HPDE6-E6E7 (cell line): Measurements from ENCODE around the gene KLHDC3.

Experiments used
- DNase-seq: peaks from one replicate; pipeline ENCODE4 v3.0.0; 2011; ENCODE audit warnings: missing footprints; ENCODE audit errors: extremely low spot score

The KLHDC3 gene, protein sequence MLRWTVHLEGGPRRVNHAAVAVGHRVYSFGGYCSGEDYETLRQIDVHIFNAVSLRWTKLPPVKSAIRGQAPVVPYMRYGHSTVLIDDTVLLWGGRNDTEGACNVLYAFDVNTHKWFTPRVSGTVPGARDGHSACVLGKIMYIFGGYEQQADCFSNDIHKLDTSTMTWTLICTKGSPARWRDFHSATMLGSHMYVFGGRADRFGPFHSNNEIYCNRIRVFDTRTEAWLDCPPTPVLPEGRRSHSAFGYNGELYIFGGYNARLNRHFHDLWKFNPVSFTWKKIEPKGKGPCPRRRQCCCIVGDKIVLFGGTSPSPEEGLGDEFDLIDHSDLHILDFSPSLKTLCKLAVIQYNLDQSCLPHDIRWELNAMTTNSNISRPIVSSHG

GRCh38 chr6:43013843-43014433, at the start of gene KLHDC3, which contains the start of gene MEA1:
KLHDC3 (plus strand) TSS chr6:43014249; CDS start chr6:43017193, 2,944 bp downstream.
MEA1 (minus strand) TSS chr6:43013946; CDS start chr6:43013813, 133 bp downstream.
- peak; percentile 100 for DNase-seq

DNA sequence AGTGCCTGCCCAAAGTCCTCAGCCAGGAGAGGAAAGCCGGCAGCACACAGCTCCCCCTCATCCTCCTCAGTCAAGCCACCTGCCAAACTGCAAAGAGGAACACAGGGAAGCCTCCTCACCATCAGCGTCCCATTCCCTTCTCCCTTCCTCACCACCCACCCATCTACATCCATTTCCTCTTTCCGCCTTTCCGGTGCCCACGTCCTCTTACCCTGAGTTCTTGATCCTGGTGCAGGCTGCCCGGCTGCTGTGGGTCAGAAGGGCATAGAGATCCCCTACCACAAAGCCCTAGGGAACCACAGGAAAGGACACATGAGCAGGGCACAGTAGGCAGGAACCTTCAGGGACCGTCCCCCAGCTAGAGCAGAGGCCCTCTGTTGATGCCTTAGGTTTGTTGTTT, 47.5 kb upstream of the KLHDC3 start:
- DNase-seq, result no peak

GRCh38 chr6:42967228-42967627, 46.8 kb upstream of the KLHDC3 start:
- DNase-seq, result no peak

- DNase-seq, result no peak
These were observed 45.8 kb upstream of the KLHDC3 start for GRCh38 chr6:42968126-42968701.

- DNase-seq, result no peak
These were observed 45.3 kb upstream of the KLHDC3 start for GRCh38 chr6:42968783-42969182.

DNA sequence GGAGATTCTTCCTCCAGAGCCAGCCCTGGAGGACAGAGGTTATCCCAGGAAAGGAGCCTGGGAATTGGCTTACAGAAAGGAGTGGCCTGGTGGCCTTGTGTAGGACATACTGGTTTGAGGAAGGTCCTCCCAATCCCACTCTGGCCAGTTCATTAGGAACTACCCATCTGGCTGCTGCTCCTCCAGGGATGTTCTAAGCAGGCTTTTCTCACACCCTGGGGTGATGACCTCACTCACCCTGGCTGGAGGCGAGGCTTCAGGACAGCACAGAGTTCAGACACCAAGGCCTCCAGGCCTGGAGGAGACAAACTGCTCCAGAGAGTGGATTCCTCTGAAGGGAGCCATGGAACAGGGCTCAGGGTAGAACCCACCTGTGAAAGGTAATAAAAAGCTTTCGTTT, 44.6 kb upstream of the KLHDC3 start:
- DNase-seq, result no peak

DNA sequence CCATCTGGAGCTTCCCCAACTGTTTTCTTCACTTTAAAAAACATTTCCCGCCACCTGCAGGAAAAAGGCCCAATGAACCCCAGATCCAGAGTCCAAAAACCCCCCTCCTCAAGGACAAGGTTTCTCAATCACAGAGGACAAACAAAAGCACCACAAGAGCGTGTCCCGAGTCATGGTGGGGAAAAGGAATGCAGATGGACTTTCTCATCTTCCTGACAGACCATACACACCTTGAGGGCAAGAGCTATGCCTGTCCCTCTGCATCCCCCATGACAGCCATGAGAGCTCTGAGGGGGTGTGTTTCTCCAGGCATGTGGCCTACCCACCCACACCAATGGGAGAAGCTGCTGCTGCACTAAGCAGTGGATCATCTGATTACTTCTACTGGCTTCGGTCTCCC, 44.1 kb upstream of the KLHDC3 start:
- no peak for DNase-seq

- no peak for DNase-seq
These were observed 43.0 kb upstream of the KLHDC3 start for GRCh38 chr6:42970871-42971612.

GRCh38 chr6:42971746-42972327, 42.2 kb upstream of the KLHDC3 start:
- DNase-seq, result no peak

GRCh38 chr6:42973926-42974325, 40.1 kb upstream of the KLHDC3 start:
- no peak for DNase-seq

GRCh38 chr6:42974919-42975505, 39.0 kb upstream of the KLHDC3 start:
- no peak for DNase-seq

DNA sequence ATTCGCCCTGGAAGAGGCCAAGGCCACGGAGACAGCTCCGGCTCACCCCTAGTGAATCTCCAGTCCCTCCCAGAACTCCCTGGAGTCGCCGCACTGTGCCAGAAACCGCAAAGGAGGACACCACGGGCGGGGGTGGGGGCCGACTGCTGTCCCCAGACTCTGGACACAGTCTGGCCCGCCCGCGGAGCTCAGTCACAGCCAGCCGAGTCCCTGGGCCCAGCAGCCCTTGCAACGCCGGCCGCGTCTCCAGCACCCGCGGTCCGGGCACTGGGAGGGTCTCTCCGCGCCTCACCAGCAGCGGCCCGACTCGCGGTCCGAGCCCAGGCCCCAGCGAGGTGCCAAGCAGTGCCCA, 35.6 kb upstream of the KLHDC3 start:
- DNase-seq, result no peak

DNA sequence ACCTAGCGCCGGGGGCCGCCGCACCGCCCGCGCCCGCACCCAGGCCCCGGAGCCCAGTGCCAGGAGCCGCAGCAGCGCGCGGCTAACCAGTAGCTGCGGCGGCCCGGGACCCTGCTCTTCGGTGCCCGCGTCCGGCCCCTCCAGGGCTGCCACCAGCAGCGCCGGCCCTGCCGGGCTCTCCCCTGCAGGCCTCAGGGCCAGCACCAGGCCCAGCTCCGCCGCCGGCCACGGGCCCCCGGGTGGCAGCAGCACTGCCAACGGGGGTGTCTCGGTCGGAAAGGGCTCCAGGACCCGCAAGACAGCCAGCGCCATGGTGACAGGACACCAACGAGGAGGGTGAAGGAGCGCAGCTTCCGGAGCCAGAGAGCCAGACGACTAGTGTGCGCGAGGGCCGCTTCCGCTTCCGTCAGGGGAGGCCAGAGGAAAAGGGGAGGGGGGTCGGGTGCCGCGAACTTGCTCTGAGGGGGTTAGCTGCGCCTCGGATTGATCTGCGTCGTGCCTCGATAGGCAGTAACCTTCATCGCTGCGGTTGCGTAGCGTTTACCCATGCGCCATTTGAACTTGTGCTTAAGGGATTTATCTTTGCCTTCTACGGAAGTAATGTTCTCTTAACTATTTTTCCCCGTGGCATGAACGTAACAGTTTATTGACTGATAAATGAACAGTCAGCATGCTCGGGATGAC, 35.1 kb upstream of the KLHDC3 start, which contains the start of gene PEX6:
Gene PEX6, minus strand, starts transcription at position 343 of the 684 bp plus-strand sequence. Its CDS starts 31 bp downstream, at position 312.
- DNase-seq, result peak; percentile 82

DNA sequence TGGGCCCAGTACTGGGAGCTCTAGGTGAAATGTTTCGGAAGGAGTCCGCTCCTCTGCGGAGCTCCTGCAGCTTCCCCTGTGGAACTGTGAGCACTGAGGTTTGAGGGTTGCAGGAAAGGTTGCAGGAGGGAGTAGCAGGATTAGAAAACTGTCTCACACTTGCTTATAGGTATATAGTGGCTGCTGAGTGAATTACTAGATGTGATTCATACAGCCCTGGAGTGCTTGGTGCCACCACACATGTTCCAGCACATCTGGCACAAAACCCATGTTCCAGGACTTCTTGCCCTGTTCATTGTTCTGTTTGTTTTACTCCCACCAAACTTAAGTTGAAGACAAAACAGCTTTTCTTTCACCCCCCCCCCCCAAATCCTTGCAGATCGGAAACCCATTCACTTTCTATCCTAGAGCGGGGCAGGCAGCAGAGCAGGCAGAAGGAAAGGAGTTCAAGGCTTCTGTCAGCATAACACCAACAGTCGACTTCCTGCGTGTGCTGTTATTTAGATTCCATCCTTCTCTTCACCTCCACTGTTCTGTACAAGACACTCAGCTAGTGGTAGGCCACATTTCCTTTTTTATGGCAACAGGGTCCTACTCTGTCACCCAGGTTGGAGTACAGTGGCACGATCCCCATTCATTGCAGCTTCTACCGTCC, 34.4 kb upstream of the KLHDC3 start:
- peak; percentile 81 for DNase-seq

- no peak for DNase-seq
These were observed 32.2 kb upstream of the KLHDC3 start for GRCh38 chr6:42981836-42982235.

DNA sequence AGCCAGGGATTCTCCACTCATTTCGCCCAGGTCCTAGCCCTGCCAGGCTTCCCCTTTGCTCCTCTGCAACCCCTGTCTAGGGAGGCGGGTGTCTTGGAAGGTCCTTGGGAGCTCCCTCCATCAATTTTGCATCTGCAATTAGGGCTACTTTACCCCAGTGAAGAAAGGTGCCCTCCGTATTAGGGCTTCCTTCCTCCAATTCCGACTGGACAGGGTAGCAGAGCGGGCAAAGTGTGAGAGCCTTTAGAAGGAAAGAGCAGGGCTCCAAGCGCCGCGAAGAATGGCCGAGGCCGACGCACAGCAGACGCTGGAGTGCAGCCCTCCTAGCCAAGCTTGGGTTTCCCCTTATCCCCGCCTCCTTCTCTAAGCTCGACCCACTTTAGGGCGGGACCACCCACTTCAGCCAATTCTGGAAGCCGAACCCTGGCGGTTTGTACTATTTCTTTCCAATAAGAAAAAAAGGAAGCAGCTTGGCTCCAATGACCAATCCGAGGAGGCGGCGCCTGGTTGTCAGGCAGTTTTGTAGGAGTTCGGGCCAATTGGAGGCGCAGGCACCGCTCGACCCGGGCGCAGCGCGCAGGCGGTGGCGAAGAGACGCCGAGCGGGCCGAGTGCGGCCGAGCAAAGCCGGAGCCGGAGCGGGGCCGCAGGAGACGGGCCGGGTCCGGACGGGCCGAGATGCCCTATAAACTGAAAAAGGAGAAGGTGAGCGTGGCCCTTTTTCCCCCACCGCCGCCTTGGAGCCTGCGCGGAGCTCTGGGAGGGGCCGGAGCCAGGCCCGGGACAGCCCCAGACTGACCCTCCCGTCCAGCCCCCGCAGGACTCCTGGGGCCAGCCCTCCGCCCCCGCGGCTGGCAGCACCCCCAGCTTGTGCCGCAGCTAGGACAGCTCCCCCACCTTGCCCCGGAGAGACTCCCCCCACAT, 29.8 kb upstream of the KLHDC3 start, which contains the start of gene PPP2R5D:
Gene PPP2R5D, plus strand, starts transcription at position 570 of the 923 bp plus-strand sequence. Its CDS starts 108 bp downstream, at position 678.
- peak; percentile 98 for DNase-seq

DNA sequence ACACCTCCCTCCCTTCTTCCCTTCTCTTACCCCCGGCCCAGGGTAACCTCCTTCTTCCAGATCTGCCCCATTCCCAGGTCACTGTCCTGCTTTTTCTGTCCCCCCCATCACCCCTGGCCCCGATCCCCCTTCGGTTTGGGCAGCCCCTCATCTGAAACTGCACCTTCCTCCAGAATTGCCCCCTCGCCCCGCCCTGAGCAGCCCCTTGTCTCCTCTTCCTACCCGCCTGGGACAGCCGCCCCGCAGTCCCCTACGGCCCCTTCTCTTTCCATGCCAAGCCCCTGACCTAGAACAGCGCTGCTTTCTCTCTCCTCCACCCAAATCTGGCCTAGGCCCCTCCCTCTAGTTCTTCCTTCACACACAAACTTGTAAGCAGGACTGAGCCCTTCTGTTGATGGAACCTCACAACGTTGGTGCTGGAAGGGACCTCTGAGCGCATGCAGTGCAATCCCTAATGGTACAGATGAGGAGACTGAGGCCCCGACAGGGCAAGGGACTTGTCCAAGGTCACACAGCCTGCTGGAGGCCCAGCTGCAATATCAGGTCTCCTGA, 29.0 kb upstream of the KLHDC3 start:
- DNase-seq, result no peak

DNA sequence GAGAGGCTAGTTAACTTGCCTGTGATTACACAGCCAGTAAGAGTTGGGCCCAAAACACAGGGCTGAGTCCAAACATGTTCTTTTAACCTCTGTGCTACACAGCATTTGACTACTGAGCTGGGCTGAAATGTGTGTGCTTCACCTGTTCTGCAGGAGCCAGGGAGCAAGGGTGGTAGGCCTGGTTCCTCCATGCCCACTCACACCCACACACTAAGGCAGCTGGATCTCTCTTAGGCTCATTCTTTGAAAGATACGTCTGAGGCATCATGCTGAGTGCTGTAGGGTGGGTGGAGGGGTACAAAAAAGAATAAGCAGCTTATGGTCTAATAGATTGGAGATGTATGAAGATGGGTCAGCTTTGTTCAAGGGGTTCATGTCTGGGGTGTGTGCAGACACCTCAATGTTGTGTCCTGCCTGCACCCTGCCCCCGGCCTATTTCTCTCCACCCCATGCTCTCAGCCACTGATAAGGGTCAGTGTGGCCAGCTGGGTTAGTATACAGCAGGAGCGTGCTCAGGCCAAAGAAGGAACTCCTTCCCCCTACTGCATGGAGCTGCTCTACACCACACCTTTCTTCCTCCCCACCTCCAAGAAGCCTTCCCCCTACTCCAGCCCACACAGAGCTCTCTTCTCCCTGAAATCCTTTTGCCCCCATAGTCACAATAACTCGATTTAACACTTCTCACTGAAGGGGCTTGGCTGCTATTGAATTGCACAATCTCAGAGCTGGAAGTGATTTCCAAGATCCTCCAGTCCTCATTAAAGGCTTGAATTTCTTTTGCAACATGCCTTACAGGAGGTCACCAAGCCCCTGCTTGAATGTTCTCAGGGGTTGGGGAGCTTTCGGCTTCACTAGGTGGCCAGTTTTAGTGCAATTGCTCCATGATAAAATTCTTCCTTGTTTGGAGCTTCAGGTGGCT, 26.3 kb upstream of the KLHDC3 start:
- no peak for DNase-seq
